SK-N-SH (cell line): ENCODE data around the gene MICALL1. TPM values are rescaled to one million over a fixed set of nuclear protein-coding genes. Genes with fewer than 3 reads are reported as not detected.
"Not testable (repeated sequence)": the region's sequence is repeated elsewhere in the genome, so short reads cannot be mapped to it uniquely, and the experiment has no call there.

Source experiments
- CTCF ChIA-PET: fragments of 300-600, 350-600 bp; formaldehyde crosslinking; extraction: SDS; loops from one replicate; lab custom pipeline; 2021; lab: Yijun Ruan, JAX
- POLR2A ChIA-PET: fragments of 350-600 bp; sonication (Branson Sonifier 250); formaldehyde crosslinking; extraction: SDS; loops from one replicate; lab custom pipeline; 2020; ENCODE audit warnings: antibody characterized with exemption, inconsistent platforms; lab: Yijun Ruan, JAX
- DNase-seq: peaks from one replicate; pipeline ENCODE4 v3.0.0; 2012
- H2AFZ ChIP-seq: fragments of 200-600 bp; sonication (generic); 2 replicates; pipeline ENCODE4 v1.8.1; 2016; ENCODE audit warnings: antibody characterized with exemption, mild to moderate bottlenecking, low read depth
- H3F3A ChIP-seq: fragments of 200-600 bp; sonication (generic); replicated peaks from 2 replicates; pipeline ENCODE3; 2016; ENCODE audit warnings: antibody characterized with exemption, mild to moderate bottlenecking; ENCODE audit not compliant: insufficient read depth
- H3K27ac ChIP-seq, 2 experiments: fragments of 200-500 bp in 1 of 2; fragments of 200-600 bp in 1 of 2; sonication (Bioruptor generic) in 1 of 2; sonication (generic), shearing (Covaris generic) in 1 of 2; 2 replicates each; pipeline versions ENCODE4 v1.5.1 to v1.6.1; 2014 to 2016; ENCODE audit warnings: low read depth in 2 of 2, inconsistent platforms in 1 of 2, low read length in 1 of 2, mild to moderate bottlenecking in 1 of 2, mixed read lengths in 1 of 2
- H3K27me3 ChIP-seq: fragments of 200-600 bp; sonication (generic), shearing (Covaris generic); 2 replicates; pipeline ENCODE4 v1.6.1; 2016; ENCODE audit warnings: mixed run types; ENCODE audit not compliant: insufficient read depth
- H3K36me3 ChIP-seq, 2 experiments: fragments of 200-500 bp in 1 of 2; fragments of 200-600 bp in 1 of 2; sonication (Bioruptor generic) in 1 of 2; sonication (generic) in 1 of 2; replicated peaks in 1 of 2; 2 replicates each; pipeline versions ENCODE3 to v1.5.1; 2014 to 2016; ENCODE audit warnings: low read length in 1 of 2, mild to moderate bottlenecking in 1 of 2; ENCODE audit not compliant: insufficient read depth in 2 of 2, control insufficient read depth in 1 of 2
- H3K4me1 ChIP-seq, 2 experiments: fragments of 200-500 bp in 1 of 2; fragments of 200-600 bp in 1 of 2; sonication (Bioruptor generic) in 1 of 2; sonication (generic), shearing (Covaris generic) in 1 of 2; 2 replicates each; pipeline versions ENCODE4 v1.5.1 to v1.6.1; 2014 to 2016; ENCODE audit warnings: low read depth in 1 of 2, low read length in 1 of 2, mixed run types in 1 of 2; ENCODE audit not compliant: insufficient read depth in 2 of 2, control insufficient read depth in 1 of 2
- H3K4me2 ChIP-seq: fragments of 200-600 bp; sonication (generic), shearing (Covaris generic); 2 replicates; pipeline ENCODE4 v1.6.1; 2017; ENCODE audit warnings: mixed run types
- H3K4me3 ChIP-seq, 2 experiments: fragments of 200-500 bp in 1 of 2; fragments of 200-600 bp in 1 of 2; sonication (Bioruptor generic) in 1 of 2; sonication (generic), shearing (Covaris generic) in 1 of 2; 2 replicates each; pipeline versions ENCODE4 v1.5.1 to v1.8.1; 2014 to 2016; ENCODE audit warnings: low read depth in 2 of 2, inconsistent platforms in 1 of 2, low read length in 1 of 2, mild to moderate bottlenecking in 1 of 2, mixed read lengths in 1 of 2, moderate library complexity in 1 of 2
- H3K79me2 ChIP-seq: fragments of 200-600 bp; sonication (generic); 2 replicates; pipeline ENCODE4 v1.8.1; 2017; ENCODE audit warnings: mild to moderate bottlenecking; ENCODE audit not compliant: insufficient read depth
- H3K9ac ChIP-seq: fragments of 200-600 bp; sonication (generic); 2 replicates; pipeline ENCODE4 v1.6.1; 2017; ENCODE audit warnings: mixed run types
- H3K9me2 ChIP-seq: fragments of 200-600 bp; sonication (generic); 2 replicates; pipeline ENCODE4 v1.6.1; 2017; ENCODE audit warnings: mixed run types
- H3K9me3 ChIP-seq: fragments of 200-600 bp; sonication (generic); 2 replicates; pipeline ENCODE4 v1.6.1; 2017; ENCODE audit warnings: mixed run types, mild to moderate bottlenecking, moderate library complexity
- H4K20me1 ChIP-seq: fragments of 200-600 bp; sonication (generic); 2 replicates; pipeline ENCODE4 v1.6.1; 2017; ENCODE audit warnings: mild to moderate bottlenecking, mixed run types; ENCODE audit not compliant: insufficient read depth
- EZH2phosphoT487 ChIP-seq: fragments of 200-600 bp; sonication (generic); IDR thresholded peaks from 2 replicates; pipeline ENCODE4 v1.6.1; 2017; ENCODE audit warnings: low read depth, mixed run types, mild to moderate bottlenecking, antibody characterized with exemption, moderate library complexity, borderline replicate concordance
- FOXJ3 ChIP-seq: sonication (generic); formaldehyde crosslinking; IDR thresholded peaks from 2 replicates; pipeline ENCODE4 v1.5.1; 2020; ENCODE audit warnings: mild to moderate bottlenecking, missing genetic modification reagents
- FOXM1 ChIP-seq: IDR thresholded peaks from 2 replicates; pipeline ENCODE4 v1.4.0; 2012; ENCODE audit warnings: low read depth, mild to moderate bottlenecking
- JUND ChIP-seq: IDR thresholded peaks from 2 replicates; pipeline ENCODE4 v1.4.0; 2012
- MXI1 ChIP-seq: IDR thresholded peaks from 2 replicates; pipeline ENCODE4 v1.6.1; 2012; ENCODE audit warnings: mild to moderate bottlenecking, low read depth, low read length, improper control_type of control experiment
- NFIC ChIP-seq: IDR thresholded peaks from 2 replicates; pipeline ENCODE4 v1.4.0; 2012; ENCODE audit warnings: borderline replicate concordance
- NRF1 ChIP-seq: IDR thresholded peaks from 2 replicates; pipeline ENCODE4 v1.6.1; 2012; ENCODE audit warnings: low read depth, mild to moderate bottlenecking, low read length
- POLR2AphosphoS5 ChIP-seq: IDR thresholded peaks from 2 replicates; pipeline ENCODE4 v1.6.1; 2012; ENCODE audit warnings: low read depth, low read length
- SIN3A ChIP-seq: IDR thresholded peaks from 2 replicates; pipeline ENCODE4 v1.6.1; 2012; ENCODE audit warnings: low read depth, mild to moderate bottlenecking, low read length, moderate library complexity, borderline replicate concordance
- SMC3 ChIP-seq: IDR thresholded peaks from 2 replicates; pipeline ENCODE4 v1.6.1; 2012; ENCODE audit warnings: low read depth, low read length, improper control_type of control experiment
- USF2 ChIP-seq: fragments of 150-350 bp; IDR thresholded peaks from 2 replicates; pipeline ENCODE4 v1.6.1; 2017; ENCODE audit warnings: antibody characterized with exemption, low read length, low read depth, borderline replicate concordance
- WGBS: methylation state at CpG from one replicate; pipeline ENCODE4 v1.1.6; 2017; ENCODE audit warnings: low lambda C conversion rate; 5-methylcytosine and 5-hydroxymethylcytosine counted together
- polyA plus RNA-seq, 3 experiments: library from polyadenylated mRNA; depleted of rRNA; stranded (reverse); fragments of >200 nt; gene quantifications; 2 replicates each; pipeline ENCODE4 v1.2.3, GENCODE V29; 2012
- TF ChIP-seq, protein P1 (sequence below): IDR thresholded peaks from 2 replicates; pipeline ENCODE4 v1.6.1; 2012; ENCODE audit warnings: mild to moderate bottlenecking, low read depth, low read length, moderate library complexity
- TF ChIP-seq, protein P2 (sequence below): fragments of 150-350 bp; IDR thresholded peaks from 2 replicates; pipeline ENCODE4 v1.6.1; 2016; ENCODE audit warnings: mild to moderate bottlenecking, low read depth, low read length

The MICALL1 gene
- polyA plus RNA-seq, 1 of the 3 experiments (the other 2 are of a cell fraction), result 12.9 TPM

DNA sequence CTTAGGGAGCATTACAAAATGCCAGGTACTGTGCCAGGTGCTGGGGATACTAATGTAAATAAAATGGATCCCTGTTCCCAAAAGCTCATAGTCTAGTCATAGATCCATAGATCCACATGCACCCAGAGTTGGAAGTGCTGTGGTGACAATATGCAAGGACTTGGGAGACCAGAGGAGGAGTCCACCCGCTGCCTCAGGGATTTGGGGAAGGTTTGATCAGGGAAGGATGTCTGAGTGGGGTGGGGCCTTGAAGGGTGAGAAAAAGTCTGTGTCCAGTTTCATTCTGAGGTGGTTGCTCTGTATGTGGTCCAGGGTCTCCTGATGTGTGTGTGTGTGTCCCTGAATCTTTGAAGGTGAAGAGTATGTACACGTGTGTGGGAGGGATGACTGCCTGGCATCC is 69.1 kb downstream of the MICALL1 start:
- Histone ChIP-seq H3K27me3 (no peaks in the 10 kb centered on the region), H3K9me2 (no peaks in the 10 kb centered on the region), H4K20me1 (no peaks in the 10 kb centered on the region), H3K9ac (no peak overlapping the region), H3K4me3 (no peak overlapping the region), H3K9me3 (no peaks in the 10 kb centered on the region), H3K27ac (no peak overlapping the region), H3K4me1 (no peaks in the 10 kb centered on the region), H3K4me2 (no peak overlapping the region), H3F3A (no peaks in the 10 kb centered on the region), H3K36me3 (no peaks in the 10 kb centered on the region), H2AFZ (no peak overlapping the region), H3K79me2 (no peaks in the 10 kb centered on the region)
- no peak for DNase-seq
- CTCF ChIA-PET, result no interaction called here
- TF ChIP-seq USF2 (no peak), NFIC (no peak), FOXJ3 (no peak), NRF1 (no peak), JUND (no peak), SIN3A (no peak), FOXM1 (no peak), POLR2AphosphoS5 (no peak), SMC3 (no peak), MXI1 (no peak), EZH2phosphoT487 (no peak)
- TF ChIP-seq, protein P1, sequence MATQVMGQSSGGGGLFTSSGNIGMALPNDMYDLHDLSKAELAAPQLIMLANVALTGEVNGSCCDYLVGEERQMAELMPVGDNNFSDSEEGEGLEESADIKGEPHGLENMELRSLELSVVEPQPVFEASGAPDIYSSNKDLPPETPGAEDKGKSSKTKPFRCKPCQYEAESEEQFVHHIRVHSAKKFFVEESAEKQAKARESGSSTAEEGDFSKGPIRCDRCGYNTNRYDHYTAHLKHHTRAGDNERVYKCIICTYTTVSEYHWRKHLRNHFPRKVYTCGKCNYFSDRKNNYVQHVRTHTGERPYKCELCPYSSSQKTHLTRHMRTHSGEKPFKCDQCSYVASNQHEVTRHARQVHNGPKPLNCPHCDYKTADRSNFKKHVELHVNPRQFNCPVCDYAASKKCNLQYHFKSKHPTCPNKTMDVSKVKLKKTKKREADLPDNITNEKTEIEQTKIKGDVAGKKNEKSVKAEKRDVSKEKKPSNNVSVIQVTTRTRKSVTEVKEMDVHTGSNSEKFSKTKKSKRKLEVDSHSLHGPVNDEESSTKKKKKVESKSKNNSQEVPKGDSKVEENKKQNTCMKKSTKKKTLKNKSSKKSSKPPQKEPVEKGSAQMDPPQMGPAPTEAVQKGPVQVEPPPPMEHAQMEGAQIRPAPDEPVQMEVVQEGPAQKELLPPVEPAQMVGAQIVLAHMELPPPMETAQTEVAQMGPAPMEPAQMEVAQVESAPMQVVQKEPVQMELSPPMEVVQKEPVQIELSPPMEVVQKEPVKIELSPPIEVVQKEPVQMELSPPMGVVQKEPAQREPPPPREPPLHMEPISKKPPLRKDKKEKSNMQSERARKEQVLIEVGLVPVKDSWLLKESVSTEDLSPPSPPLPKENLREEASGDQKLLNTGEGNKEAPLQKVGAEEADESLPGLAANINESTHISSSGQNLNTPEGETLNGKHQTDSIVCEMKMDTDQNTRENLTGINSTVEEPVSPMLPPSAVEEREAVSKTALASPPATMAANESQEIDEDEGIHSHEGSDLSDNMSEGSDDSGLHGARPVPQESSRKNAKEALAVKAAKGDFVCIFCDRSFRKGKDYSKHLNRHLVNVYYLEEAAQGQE, result no peak
- TF ChIP-seq, protein P2, sequence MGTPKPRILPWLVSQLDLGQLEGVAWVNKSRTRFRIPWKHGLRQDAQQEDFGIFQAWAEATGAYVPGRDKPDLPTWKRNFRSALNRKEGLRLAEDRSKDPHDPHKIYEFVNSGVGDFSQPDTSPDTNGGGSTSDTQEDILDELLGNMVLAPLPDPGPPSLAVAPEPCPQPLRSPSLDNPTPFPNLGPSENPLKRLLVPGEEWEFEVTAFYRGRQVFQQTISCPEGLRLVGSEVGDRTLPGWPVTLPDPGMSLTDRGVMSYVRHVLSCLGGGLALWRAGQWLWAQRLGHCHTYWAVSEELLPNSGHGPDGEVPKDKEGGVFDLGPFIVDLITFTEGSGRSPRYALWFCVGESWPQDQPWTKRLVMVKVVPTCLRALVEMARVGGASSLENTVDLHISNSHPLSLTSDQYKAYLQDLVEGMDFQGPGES, result no peak
- POLR2A ChIA-PET, result no interaction called here
- 100% methylated on average over 1 of the region's 2 CpGs for WGBS

GRCh38 chr22:37976022-37976421 is 69.9 kb downstream of the MICALL1 start:
- H3K27me3 ChIP-seq, H3K79me2 ChIP-seq, H3K9me2 ChIP-seq, DNase-seq, H3K36me3 ChIP-seq, H3K4me2 ChIP-seq, POLR2A ChIA-PET, H3K9me3 ChIP-seq, H3K4me1 ChIP-seq, H3K4me3 ChIP-seq, H3K9ac ChIP-seq, H2AFZ ChIP-seq, H3F3A ChIP-seq, H4K20me1 ChIP-seq, H3K27ac ChIP-seq: not testable (repeated sequence)
- 92% methylated on average over 7 of the region's 8 CpGs for WGBS
- CTCF ChIA-PET, result interaction anchor here (1.6 to 2.3 kb wide), 2 partner anchors 10 to 158 kb away, joined by 4 to 7 read pairs; no protein-coding TSS in a partner anchor
